Astrocyte of the cerebellum (primary cell): ENCODE results near the gene PLAAT1.

Experiments used
- DNase-seq: peaks from one replicate; pipeline ENCODE4 v3.0.0-alpha.2; 2011; ENCODE audit warnings: low read depth
- H3K4me3 ChIP-seq: 2 replicates; pipeline ENCODE4 v1.5.1; 2011; ENCODE audit warnings: mild to moderate bottlenecking, low read depth, low read length, moderate library complexity
- in situ Hi-C: cut with HindIII; loops from 2 replicates; pipeline ENCODE4 v1.10.0; 2017; ENCODE audit warnings: low sequenced_read_pairs
- TF ChIP-seq, protein P1 (sequence below): IDR thresholded peaks from 2 replicates; pipeline ENCODE4 v1.5.1; 2012; ENCODE audit warnings: low read length, low read depth, moderate library complexity, mild to moderate bottlenecking; ENCODE audit errors: missing control alignments

Gene PLAAT1

DNA sequence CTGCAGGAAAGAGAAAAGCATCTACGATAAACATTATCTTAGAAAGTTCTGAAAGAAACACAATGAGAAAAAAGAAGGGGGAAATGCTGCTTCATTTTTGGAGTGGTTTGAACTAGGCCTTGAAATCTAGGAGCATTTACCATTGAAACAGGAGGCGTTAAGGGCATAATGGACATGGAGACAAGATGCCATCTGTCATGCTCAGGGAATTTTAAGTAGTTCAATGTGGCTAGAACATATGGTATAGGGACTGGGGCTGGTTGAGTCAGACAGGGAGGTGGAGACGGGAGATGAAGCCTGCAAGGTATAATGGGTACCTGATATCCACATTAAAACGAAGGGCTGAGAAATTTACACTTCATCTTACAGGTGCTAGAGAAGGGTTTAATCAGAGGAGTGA is 10.4 kb upstream of the PLAAT1 start:
- DNase-seq = no peak
- in situ Hi-C loops = no loop called here
- H3K4me3 ChIP-seq = no peak overlapping the region
- TF ChIP-seq, protein P1, sequence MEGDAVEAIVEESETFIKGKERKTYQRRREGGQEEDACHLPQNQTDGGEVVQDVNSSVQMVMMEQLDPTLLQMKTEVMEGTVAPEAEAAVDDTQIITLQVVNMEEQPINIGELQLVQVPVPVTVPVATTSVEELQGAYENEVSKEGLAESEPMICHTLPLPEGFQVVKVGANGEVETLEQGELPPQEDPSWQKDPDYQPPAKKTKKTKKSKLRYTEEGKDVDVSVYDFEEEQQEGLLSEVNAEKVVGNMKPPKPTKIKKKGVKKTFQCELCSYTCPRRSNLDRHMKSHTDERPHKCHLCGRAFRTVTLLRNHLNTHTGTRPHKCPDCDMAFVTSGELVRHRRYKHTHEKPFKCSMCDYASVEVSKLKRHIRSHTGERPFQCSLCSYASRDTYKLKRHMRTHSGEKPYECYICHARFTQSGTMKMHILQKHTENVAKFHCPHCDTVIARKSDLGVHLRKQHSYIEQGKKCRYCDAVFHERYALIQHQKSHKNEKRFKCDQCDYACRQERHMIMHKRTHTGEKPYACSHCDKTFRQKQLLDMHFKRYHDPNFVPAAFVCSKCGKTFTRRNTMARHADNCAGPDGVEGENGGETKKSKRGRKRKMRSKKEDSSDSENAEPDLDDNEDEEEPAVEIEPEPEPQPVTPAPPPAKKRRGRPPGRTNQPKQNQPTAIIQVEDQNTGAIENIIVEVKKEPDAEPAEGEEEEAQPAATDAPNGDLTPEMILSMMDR = no peak

DNA sequence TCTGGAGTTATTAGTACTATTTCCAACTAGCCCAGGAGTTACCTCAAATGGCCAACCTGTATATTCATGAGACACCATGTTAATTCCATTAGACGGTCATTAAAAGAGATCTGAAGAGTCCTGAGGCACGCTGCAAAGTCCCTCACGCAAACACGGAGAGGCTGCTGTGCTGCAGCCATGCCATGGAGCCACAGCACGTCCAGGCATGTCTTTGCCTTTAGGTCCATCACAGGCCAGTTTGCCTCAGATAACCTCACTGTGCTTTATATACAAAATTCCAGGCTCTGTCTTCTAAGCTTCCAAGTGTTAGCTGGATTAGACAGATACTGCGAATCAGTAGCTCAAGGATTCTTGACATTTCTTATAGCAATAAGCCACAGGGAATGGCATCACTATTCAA is 9.8 kb upstream of the PLAAT1 start:
- DNase-seq = no peak
- no peak overlapping the region for H3K4me3 ChIP-seq
- in situ Hi-C loops = no loop called here
- TF ChIP-seq, protein P1 = no peak

DNA sequence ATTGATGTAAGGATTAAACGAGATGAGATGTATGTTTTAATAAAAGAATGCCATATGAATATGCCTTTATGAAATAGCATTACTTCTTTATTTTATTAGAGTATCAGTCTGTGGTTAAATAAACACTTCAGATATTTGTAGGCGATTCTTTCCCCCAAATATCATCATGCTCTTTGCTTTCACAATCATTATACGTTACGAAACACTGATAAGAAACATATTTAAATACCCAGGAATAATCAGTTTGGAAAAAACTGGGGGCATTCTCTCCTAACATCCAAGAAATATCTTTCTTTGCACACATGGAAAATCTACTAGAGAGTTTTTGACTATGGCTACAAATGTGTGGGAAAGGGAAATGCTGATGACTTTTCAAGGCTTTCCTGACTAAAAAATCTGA is 4.4 kb upstream of the PLAAT1 start:
- TF ChIP-seq, protein P1 = no peak
- no peak overlapping the region for H3K4me3 ChIP-seq
- no peak for DNase-seq
- in situ Hi-C loops = no loop called here

DNA sequence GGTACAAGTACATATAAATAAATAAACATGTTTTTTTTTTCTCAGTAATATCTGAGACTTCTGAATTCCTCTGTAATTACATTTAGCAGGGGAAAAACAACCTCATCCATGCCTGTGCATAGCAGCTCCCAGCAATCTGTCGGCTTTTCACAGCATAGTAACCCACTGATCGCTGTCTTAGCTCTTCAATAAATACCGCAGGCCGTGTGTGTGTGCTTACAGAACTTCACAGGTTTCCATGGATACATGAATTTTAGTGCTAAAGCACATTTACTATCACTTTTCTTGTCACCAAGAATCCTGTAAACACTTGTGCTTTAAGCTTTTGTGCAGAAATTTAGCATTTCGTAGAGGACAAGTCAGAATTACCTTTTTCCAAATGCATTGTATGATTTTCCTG is 4.0 kb upstream of the PLAAT1 start:
- in situ Hi-C loops = no loop called here
- TF ChIP-seq, protein P1 = no peak
- no peak for DNase-seq
- no peak overlapping the region for H3K4me3 ChIP-seq

DNA sequence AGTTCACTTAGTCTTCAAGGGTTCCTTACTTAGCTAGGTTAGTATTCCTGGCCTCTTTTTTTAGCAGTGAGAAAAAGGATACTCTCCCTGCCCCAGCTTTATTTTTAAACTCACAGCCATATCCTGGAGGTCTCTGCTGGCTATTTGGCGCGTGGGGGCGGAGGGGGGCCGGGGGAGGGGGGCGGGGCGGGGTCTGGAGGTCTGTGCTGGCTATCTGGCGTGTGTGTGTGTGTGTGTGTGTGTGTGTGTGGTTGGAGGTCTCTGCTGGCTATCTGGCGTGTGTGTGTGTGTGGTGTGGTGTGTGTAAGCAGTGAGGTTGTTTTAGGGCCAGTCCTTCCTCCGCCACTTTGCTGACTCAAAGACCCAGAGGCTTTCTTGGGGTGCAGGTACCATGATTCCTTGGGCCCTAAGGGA is 579 bp upstream of the PLAAT1 start:
- H3K4me3 ChIP-seq = peak overlapping the region; percentile 60
- in situ Hi-C loops = no loop called here
- TF ChIP-seq, protein P1 = no peak
- no peak for DNase-seq

DNA sequence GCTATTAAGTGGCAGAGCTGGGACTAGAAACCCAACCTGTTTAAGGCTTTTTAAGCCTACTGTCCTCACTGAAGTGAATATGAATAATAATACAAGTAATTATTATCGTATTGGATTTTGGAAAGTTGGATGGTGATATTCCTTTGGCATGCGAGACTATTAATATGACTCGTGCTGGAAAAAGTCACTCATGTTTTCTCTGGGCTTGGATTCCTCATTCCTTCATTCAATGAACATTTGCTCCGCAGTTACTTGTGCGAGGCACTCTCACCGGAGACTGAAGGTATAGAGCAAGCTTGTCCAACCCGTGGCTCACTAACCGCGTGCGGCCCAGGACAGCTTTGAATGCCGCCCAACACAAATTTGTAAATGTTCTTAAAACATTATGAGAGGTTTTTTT is 694 bp downstream of the PLAAT1 start:
- in situ Hi-C loops = no loop called here
- DNase-seq = no peak
- H3K4me3 ChIP-seq = peak overlapping the region; percentile 60
- TF ChIP-seq, protein P1 = no peak

DNA sequence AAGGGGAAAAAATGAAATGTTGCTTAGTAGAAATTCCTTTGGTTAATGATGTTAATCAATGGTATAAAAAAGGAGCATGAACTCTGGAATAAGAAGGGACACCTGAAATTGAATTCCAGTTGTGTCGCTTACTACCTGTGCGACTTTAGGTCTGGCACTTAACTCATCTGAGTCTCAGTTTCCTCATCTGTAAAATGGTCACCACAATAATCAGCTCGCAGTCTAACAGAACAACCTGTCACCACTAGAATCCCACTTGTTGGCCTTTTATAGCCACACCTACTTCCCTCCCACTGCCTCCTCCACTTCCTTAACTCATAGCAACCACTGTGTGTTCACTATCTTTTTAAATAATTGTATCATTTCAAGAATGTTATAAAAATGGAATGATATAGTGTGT is 2.5 kb downstream of the PLAAT1 start:
- TF ChIP-seq, protein P1 = no peak
- in situ Hi-C loops = no loop called here

More for the DNA sequence above, 2.5 kb downstream of the PLAAT1 start:
- DNase-seq = no peak
- H3K4me3 ChIP-seq = no peak overlapping the region
